K562 (cell line): Measurements from ENCODE around the gene CSNK1G1. TPM values are rescaled to one million over a fixed set of nuclear protein-coding genes. Genes with fewer than 3 reads are reported as not detected.
A peak's percentile ranks its signal among the peaks of the same experiment; 100 is the strongest.

Experiments
- ATAC-seq: fragments of 200-7000 bp; cut with Tn5 transposase; 3 replicates; pipeline ENCODE4 v1.9.1; 2020; ENCODE audit warnings: moderate library complexity
- BruUV-seq: library from RNA; stranded (reverse); fragments of 400-500 nt; replicated peaks from 2 replicates; lab custom pipeline; 2021; lab: Mats Ljungman, UMichigan
- CTCF ChIA-PET: fragments of 300-600 bp; formaldehyde crosslinking; extraction: SDS; loops from one replicate; lab custom pipeline; 2021; ENCODE audit warnings: low intra/inter-chr PET ratio; lab: Yijun Ruan, JAX
- POLR2A ChIA-PET: fragments of 300-600, 350-650 bp; sonication (Branson Sonifier 250); formaldehyde crosslinking; extraction: SDS; loops from one replicate; lab custom pipeline; 2021; ENCODE audit warnings: antibody characterized with exemption, inconsistent platforms; lab: Yijun Ruan, JAX
- DNase-seq, 4 experiments: peaks; one replicate each; pipeline versions ENCODE4 v3.0.0 to v3.0.0-alpha.2; 2011 to 2018; ENCODE audit warnings: low spot score in 3 of 4, mixed read lengths in 3 of 4; ENCODE audit errors: extremely low read depth in 1 of 4
- FAIRE-seq: peaks from 2 replicates; lab custom pipeline; 2011; peaks lifted over from hg19 to GRCh38; lab: Jason Lieb, UNC
- H2AFZ ChIP-seq: 2 replicates; pipeline ENCODE4 v1.6.0; 2011; ENCODE audit warnings: low read depth, low read length, control low read depth, inconsistent platforms
- H3K27ac ChIP-seq: fragments of 200-600 bp; 3 replicates; pipeline ENCODE4 v1.8.0; 2011; ENCODE audit warnings: low read depth, mild to moderate bottlenecking, control low read depth, inconsistent platforms, low read length, moderate library complexity, mixed read lengths; ENCODE audit errors: extremely low read depth
- H3K27me3 ChIP-seq, 2 experiments: fragments of 300-600 bp in 1 of 2; 2 replicates in 1 of 2; 3 replicates in 1 of 2; pipeline versions ENCODE4 v1.6.0 to v1.8.0; 2011; ENCODE audit warnings: inconsistent platforms in 2 of 2, low read length in 2 of 2, mild to moderate bottlenecking in 1 of 2, mixed read lengths in 1 of 2, moderate library complexity in 1 of 2; ENCODE audit not compliant: control insufficient read depth in 2 of 2, insufficient read depth in 2 of 2
- H3K36me3 ChIP-seq: fragments of 300-600 bp; 3 replicates; pipeline ENCODE4 v1.8.0; 2011; ENCODE audit warnings: mild to moderate bottlenecking, low read length, inconsistent platforms; ENCODE audit not compliant: control insufficient read depth, insufficient read depth
- H3K4me1 ChIP-seq, 2 experiments: fragments of 200-600 bp in 1 of 2; replicated peaks in 1 of 2; 2 replicates in 1 of 2; 3 replicates in 1 of 2; pipeline versions ENCODE4 v1.5.1 to v1.8.0; 2011; ENCODE audit warnings: inconsistent platforms in 2 of 2, low read length in 2 of 2, mild to moderate bottlenecking in 1 of 2, mixed read lengths in 1 of 2, moderate library complexity in 1 of 2; ENCODE audit not compliant: control insufficient read depth in 2 of 2, insufficient read depth in 2 of 2
- H3K4me2 ChIP-seq: 2 replicates; pipeline ENCODE4 v1.6.1; 2011; ENCODE audit warnings: low read length, control low read depth, inconsistent platforms, mixed read lengths; ENCODE audit not compliant: insufficient read depth
- H3K4me3 ChIP-seq: fragments of 200-600 bp; sonication (generic), shearing (Covaris generic); 2 replicates; pipeline ENCODE4 v1.5.1; 2016; ENCODE audit warnings: control low read depth, inconsistent platforms
- H3K79me2 ChIP-seq: fragments of 200-600 bp; 3 replicates; pipeline ENCODE4 v1.8.0; 2011; ENCODE audit warnings: low read length, inconsistent platforms; ENCODE audit not compliant: control insufficient read depth, insufficient read depth
- H3K9ac ChIP-seq, 2 experiments: 2 replicates each; pipeline versions ENCODE4 v1.6.0 to v1.6.1; 2011; ENCODE audit warnings: low read depth in 2 of 2, low read length in 2 of 2, control low read depth in 1 of 2, inconsistent platforms in 1 of 2, mild to moderate bottlenecking in 1 of 2, mixed read lengths in 1 of 2; ENCODE audit not compliant: insufficient read depth in 1 of 2
- H3K9me1 ChIP-seq: one replicate; pipeline ENCODE4 v1.6.0; 2011; ENCODE audit warnings: inconsistent platforms, mild to moderate bottlenecking, low read length, moderate library complexity; ENCODE audit not compliant: control insufficient read depth, insufficient read depth
- H3K9me3 ChIP-seq: replicated peaks from 2 replicates; pipeline ENCODE4 v1.5.1; 2011; ENCODE audit warnings: low read depth, low read length, inconsistent platforms; ENCODE audit not compliant: control insufficient read depth, insufficient read depth
- H4K20me1 ChIP-seq: replicated peaks from 2 replicates; pipeline ENCODE4 v1.6.1; 2011; ENCODE audit warnings: low read length, inconsistent platforms, mixed read lengths; ENCODE audit not compliant: control insufficient read depth, insufficient read depth
- ETV6 ChIP-seq, 3 experiments: fragments of 150-350 bp in 1 of 3; sonication (generic) in 1 of 3; formaldehyde crosslinking in 1 of 3; IDR thresholded peaks; 2 replicates each; pipeline versions ENCODE4 v1.6.1 to v1.8.0; 2014 to 2022; ENCODE audit warnings: borderline replicate concordance in 2 of 3, low read depth in 2 of 3, antibody characterized with exemption in 1 of 3, low read length in 1 of 3, mild to moderate bottlenecking in 1 of 3, missing genetic modification reagents in 1 of 3
- NR4A1 ChIP-seq, 2 experiments: fragments of 250-450 bp in 1 of 2; fragments of 450-650 bp in 1 of 2; sonication (Bioruptor Pico) in 1 of 2; IDR thresholded peaks; 2 replicates each; pipeline versions ENCODE4 v1.4.0 to v1.6.1; 2016 to 2020; ENCODE audit warnings: mild to moderate bottlenecking in 2 of 2, missing compliant biosample characterization in 1 of 2, missing genetic modification characterization in 1 of 2, moderate library complexity in 1 of 2
- POLR2B ChIP-seq: fragments of 450-650 bp; IDR thresholded peaks from 2 replicates; pipeline ENCODE4 v1.6.1; 2018; ENCODE audit warnings: low read depth; ENCODE audit not compliant: partially characterized antibody
- RBM14 ChIP-seq: fragments of 200-400 bp; formaldehyde crosslinking; IDR thresholded peaks from 2 replicates; pipeline ENCODE4 v1.6.1; 2018; ENCODE audit warnings: low read depth, mild to moderate bottlenecking, low read length, moderate library complexity, borderline replicate concordance; ENCODE audit not compliant: insufficient read depth
- SIN3A ChIP-seq, 2 experiments: fragments of 150-350 bp in 1 of 2; IDR thresholded peaks; 2 replicates each; pipeline ENCODE4 v1.6.1; 2011 to 2016; ENCODE audit warnings: borderline replicate concordance in 2 of 2, low read depth in 2 of 2, low read length in 2 of 2, mild to moderate bottlenecking in 2 of 2, moderate library complexity in 2 of 2; ENCODE audit not compliant: control insufficient read depth in 1 of 2
- YBX1 ChIP-seq: fragments of 450-650 bp; IDR thresholded peaks from 2 replicates; pipeline ENCODE4 v1.7.1; 2016; ENCODE audit warnings: mild to moderate bottlenecking
- ZNF124 ChIP-seq: sonication (generic); formaldehyde crosslinking; IDR thresholded peaks from 2 replicates; pipeline ENCODE4 v1.8.1; 2022; ENCODE audit warnings: missing genetic modification reagents
- ZNF384 ChIP-seq: IDR thresholded peaks from 2 replicates; pipeline ENCODE4 v1.6.1; 2012; ENCODE audit warnings: low read depth, low read length, improper control_type of control experiment
- WGBS: fragments of 100-300 bp; shearing (Covaris generic); methylation state at CpG from one replicate; pipeline ENCODE4 v1.1.6; 2016; ENCODE audit warnings: low coverage, mixed read lengths; ENCODE audit not compliant: insufficient coverage; ENCODE audit errors: missing lambda C conversion rate; 5-methylcytosine and 5-hydroxymethylcytosine counted together
- in situ Hi-C: fragments of 300-500 bp; cut with MboI; formaldehyde crosslinking; loops from 4 replicates; pipeline ENCODE4 v1.15.0; 2018; ENCODE audit warnings: inconsistent platforms, mixed read lengths
- intact Hi-C: fragments of 100-400 bp; cut with micrococcal nuclease; formaldehyde crosslinking; loops from 2 replicates; pipeline ENCODE4 v1.14.2; 2022
- polyA plus RNA-seq, 8 experiments: library from polyadenylated mRNA; depleted of rRNA in 4 of 8; stranded (reverse) in 5 of 8; unstranded in 3 of 8; fragments of >200 nt; fragmentation: Nextera tagmentation in 2 of 8; fragmentation: Illumina TruSeq in 1 of 8; extraction: Ambion mirVana in 2 of 8; extraction: Trizol in 1 of 8; gene quantifications; 2 replicates each; pipeline versions ENCODE4 v1.2.1 to v1.2.3, GENCODE V29; 2011 to 2014; ENCODE audit warnings: inconsistent platforms in 1 of 8, missing spikeins in 1 of 8
- total RNA-seq, 7 experiments: library from RNA; depleted of rRNA in 6 of 7; stranded (reverse); fragments of >200 nt in 6 of 7; fragmentation: Illumina TruSeq in 2 of 7; extraction: Trizol in 2 of 7; gene quantifications; 2 replicates each; pipeline versions ENCODE4 v1.2.1 to v1.2.3, GENCODE V29; 2011 to 2021; ENCODE audit warnings: low replicate concordance in 1 of 7
- TF ChIP-seq, protein P1 (sequence below), 2 experiments: fragments of 450-650 bp in 1 of 2; sonication (generic) in 1 of 2; formaldehyde crosslinking in 1 of 2; IDR thresholded peaks in 1 of 2; conservative IDR thresholded peaks in 1 of 2; 2 replicates each; pipeline versions ENCODE4 v1.6.1 to v1.8.1; 2016 to 2023; ENCODE audit warnings: mild to moderate bottlenecking in 2 of 2, moderate library complexity in 2 of 2, inconsistent platforms in 1 of 2, missing genetic modification reagents in 1 of 2
- TF ChIP-seq, protein P2 (sequence below): fragments of 200-800 bp; sonication (Bioruptor generic); IDR thresholded peaks from 2 replicates; pipeline ENCODE4 v1.6.1; 2016; ENCODE audit warnings: missing genetic modification characterization, missing compliant biosample characterization
- TF ChIP-seq, protein P3 (sequence below): IDR thresholded peaks from 2 replicates; pipeline ENCODE4 v1.6.1; 2012; ENCODE audit warnings: low read depth, low read length, improper control_type of control experiment, borderline replicate concordance

CSNK1G1 gene
- total and polyA plus RNA-seq, 9 of the 15 experiments (the other 6 are each of a cell fraction or from before 2014, with no cell fraction given), result 4.5 to 18.5 (median 9.5) TPM

DNA sequence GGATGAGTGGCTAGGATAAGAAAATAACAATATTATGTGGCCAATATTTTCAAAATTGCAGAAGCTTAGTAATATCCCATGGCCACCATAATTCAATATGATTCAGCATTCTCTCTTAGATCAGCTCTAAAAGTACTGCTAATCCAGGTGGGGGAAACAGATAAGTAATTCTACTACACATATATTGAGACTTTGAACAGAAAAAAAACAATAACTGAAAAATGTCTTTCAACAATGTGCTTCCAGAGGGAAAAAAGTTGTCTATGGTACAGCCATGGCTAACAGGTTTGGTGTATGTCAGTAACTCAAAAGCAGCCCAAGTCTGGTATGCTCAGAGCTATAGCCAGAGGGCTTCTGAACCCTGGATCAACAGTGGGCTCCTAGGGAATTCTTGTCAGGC, 150.8 kb downstream of the CSNK1G1 start (continued):
- TF ChIP-seq NR4A1 (CRISPR knock-in tag; IDR thresholded peaks at IDR 0.05), result no peak
- no peak for TF ChIP-seq NR4A1 (tag; IDR thresholded peaks at IDR 0.05)
- TF ChIP-seq, protein P1, sequence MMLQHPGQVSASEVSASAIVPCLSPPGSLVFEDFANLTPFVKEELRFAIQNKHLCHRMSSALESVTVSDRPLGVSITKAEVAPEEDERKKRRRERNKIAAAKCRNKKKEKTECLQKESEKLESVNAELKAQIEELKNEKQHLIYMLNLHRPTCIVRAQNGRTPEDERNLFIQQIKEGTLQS (IDR thresholded peaks at IDR 0.05), result peak; percentile 11; the same call in 1 of the 2 replicates
- TF ChIP-seq, protein P1 (CRISPR knock-in tag; conservative IDR thresholded peaks at IDR 0.05), result no peak
- no peak for TF ChIP-seq YBX1
- no peak for TF ChIP-seq RBM14
- TF ChIP-seq ETV6 (IDR thresholded peaks at IDR 0.05; ENCODE audit: borderline replicate concordance in 1 of 2, low read depth in 2 of 2, low read length in 1 of 2), result no peak
- TF ChIP-seq ETV6 (CRISPR knock-in tag; IDR thresholded peaks at IDR 0.05; ENCODE audit: borderline replicate concordance), result no peak
- TF ChIP-seq SIN3A (IDR thresholded peaks at IDR 0.05; ENCODE audit: borderline replicate concordance in 2 of 2, control insufficient read depth in 1 of 2, low read depth in 2 of 2, low read length in 2 of 2), result no peak

DNA sequence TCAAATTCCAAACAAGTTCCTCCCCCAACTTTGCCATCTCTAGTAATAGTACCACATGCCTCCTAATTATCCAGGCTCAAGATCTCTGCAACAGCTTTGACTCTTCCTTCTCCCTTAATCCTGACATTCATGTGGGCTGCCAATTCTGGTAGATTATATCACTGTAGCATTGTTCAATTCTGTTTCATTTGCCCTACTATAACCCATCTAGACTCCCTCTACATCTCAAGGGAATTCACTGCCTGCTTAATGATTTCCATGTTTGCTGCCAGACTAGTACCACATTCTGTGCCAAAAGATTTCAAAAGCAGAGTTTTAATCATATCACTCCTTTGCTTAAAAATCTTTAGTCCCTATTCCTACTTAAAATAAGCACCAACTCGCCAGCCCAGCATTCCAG, 158.5 kb downstream of the CSNK1G1 start:
- H3K27ac ChIP-seq, result no peak overlapping the region
- H4K20me1 ChIP-seq, result no peaks in the 10 kb centered on the region; the same call in 1 of the 2 replicates
- intact Hi-C loops (no loop called here), in situ Hi-C loops (no loop called here)
- H3K27me3 ChIP-seq, result no peaks in the 10 kb centered on the region
- no TSS peak for BruUV-seq
- 71% methylated on average over 1 of the region's 1 CpG for WGBS
- H3K4me2 ChIP-seq, result no peak overlapping the region
- no peaks in the 10 kb centered on the region; the same call in 1 of the 2 replicates for H3K9me3 ChIP-seq
- TF ChIP-seq, protein P2, sequence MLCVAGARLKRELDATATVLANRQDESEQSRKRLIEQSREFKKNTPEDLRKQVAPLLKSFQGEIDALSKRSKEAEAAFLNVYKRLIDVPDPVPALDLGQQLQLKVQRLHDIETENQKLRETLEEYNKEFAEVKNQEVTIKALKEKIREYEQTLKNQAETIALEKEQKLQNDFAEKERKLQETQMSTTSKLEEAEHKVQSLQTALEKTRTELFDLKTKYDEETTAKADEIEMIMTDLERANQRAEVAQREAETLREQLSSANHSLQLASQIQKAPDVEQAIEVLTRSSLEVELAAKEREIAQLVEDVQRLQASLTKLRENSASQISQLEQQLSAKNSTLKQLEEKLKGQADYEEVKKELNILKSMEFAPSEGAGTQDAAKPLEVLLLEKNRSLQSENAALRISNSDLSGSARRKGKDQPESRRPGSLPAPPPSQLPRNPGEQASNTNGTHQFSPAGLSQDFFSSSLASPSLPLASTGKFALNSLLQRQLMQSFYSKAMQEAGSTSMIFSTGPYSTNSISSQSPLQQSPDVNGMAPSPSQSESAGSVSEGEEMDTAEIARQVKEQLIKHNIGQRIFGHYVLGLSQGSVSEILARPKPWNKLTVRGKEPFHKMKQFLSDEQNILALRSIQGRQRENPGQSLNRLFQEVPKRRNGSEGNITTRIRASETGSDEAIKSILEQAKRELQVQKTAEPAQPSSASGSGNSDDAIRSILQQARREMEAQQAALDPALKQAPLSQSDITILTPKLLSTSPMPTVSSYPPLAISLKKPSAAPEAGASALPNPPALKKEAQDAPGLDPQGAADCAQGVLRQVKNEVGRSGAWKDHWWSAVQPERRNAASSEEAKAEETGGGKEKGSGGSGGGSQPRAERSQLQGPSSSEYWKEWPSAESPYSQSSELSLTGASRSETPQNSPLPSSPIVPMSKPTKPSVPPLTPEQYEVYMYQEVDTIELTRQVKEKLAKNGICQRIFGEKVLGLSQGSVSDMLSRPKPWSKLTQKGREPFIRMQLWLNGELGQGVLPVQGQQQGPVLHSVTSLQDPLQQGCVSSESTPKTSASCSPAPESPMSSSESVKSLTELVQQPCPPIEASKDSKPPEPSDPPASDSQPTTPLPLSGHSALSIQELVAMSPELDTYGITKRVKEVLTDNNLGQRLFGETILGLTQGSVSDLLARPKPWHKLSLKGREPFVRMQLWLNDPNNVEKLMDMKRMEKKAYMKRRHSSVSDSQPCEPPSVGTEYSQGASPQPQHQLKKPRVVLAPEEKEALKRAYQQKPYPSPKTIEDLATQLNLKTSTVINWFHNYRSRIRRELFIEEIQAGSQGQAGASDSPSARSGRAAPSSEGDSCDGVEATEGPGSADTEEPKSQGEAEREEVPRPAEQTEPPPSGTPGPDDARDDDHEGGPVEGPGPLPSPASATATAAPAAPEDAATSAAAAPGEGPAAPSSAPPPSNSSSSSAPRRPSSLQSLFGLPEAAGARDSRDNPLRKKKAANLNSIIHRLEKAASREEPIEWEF (CRISPR knock-in tag), result no peak
- TF ChIP-seq POLR2B (no peak), ZNF384 (no peak), ZNF124 (CRISPR knock-in tag) (no peak)
- TF ChIP-seq, protein P3, sequence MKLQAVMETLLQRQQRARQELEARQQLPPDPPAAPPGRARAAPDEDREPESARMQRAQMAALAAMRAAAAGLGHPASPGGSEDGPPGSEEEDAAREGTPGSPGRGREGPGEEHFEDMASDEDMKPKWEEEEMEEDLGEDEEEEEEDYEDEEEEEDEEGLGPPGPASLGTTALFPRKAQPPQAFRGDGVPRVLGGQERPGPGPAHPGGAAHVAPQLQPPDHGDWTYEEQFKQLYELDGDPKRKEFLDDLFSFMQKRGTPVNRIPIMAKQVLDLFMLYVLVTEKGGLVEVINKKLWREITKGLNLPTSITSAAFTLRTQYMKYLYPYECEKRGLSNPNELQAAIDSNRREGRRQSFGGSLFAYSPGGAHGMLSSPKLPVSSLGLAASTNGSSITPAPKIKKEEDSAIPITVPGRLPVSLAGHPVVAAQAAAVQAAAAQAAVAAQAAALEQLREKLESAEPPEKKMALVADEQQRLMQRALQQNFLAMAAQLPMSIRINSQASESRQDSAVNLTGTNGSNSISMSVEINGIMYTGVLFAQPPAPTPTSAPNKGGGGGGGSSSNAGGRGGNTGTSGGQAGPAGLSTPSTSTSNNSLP, result no peak
- H3K36me3 ChIP-seq, result peaks cover 15% of the 10 kb centered on the region
- H3K4me3 ChIP-seq, result no peak overlapping the region
- FAIRE-seq (no peak), DNase-seq (no peak), ATAC-seq (no peak)
- no peaks in the 10 kb centered on the region for H3K79me2 ChIP-seq
- ChIA-PET POLR2A (interaction anchor here (0.7 to 1.4 kb wide), 5 partner anchors 7 to 34 kb away, joined by 3 to 4 read pairs (median 3); partner anchors contain the start of gene PPIB), CTCF (no interaction called here)
- no peaks in the 10 kb centered on the region for H3K9me1 ChIP-seq
- H3K4me1 ChIP-seq, result peaks cover 8 to 10% of the 10 kb centered on the region in 2 experiments; a peak in 4 of 5 replicates
- H3K9ac ChIP-seq, result no peak overlapping the region
- H2AFZ ChIP-seq, result no peak overlapping the region
